PC-3 (cell line): ENCODE measurements around the gene SLC16A11. TPM values are rescaled to one million over a fixed set of nuclear protein-coding genes. Genes with fewer than 3 reads are reported as not detected.

Experiments
- ATAC-seq: fragments of 200-7000 bp; cut with Tn5 transposase; 2 replicates; pipeline ENCODE4 v1.9.1; 2020; ENCODE audit warnings: mild to moderate bottlenecking, moderate library complexity
- BruUV-seq: library from RNA; stranded (reverse); fragments of 400-500 nt; replicated peaks from 2 replicates; lab custom pipeline; 2021; lab: Mats Ljungman, UMichigan
- CTCF ChIA-PET: fragments of 300-600 bp; sonication (Branson Sonifier 250); formaldehyde crosslinking; loops from one replicate; lab custom pipeline; 2022; ENCODE audit warnings: antibody characterized with exemption; lab: Charles Lee
- POLR2A ChIA-PET: fragments of 300-600 bp; sonication (Branson Sonifier 250); formaldehyde crosslinking; loops from one replicate; lab custom pipeline; 2022; ENCODE audit warnings: antibody characterized with exemption; ENCODE audit not compliant: unreplicated experiment; lab: Charles Lee
- DNase-seq: peaks from one replicate; pipeline ENCODE4 v3.0.0-alpha.2; 2015
- H2AFZ ChIP-seq: fragments of 300-600 bp; sonication (generic); 2 replicates; pipeline ENCODE4 v1.6.0; 2016; ENCODE audit warnings: antibody characterized with exemption, low read length
- H3F3A ChIP-seq: fragments of 300-600 bp; sonication (generic); one replicate; pipeline ENCODE4 v1.6.0; 2017; ENCODE audit warnings: antibody characterized with exemption, low read length, control low read depth, mild to moderate bottlenecking; ENCODE audit not compliant: unreplicated experiment
- H3K27ac ChIP-seq: fragments of 300-600 bp; sonication (generic); 2 replicates; pipeline ENCODE4 v1.5.1; 2016; ENCODE audit warnings: mild to moderate bottlenecking, low read length
- H3K27me3 ChIP-seq: fragments of 300-600 bp; sonication (generic); 2 replicates; pipeline ENCODE4 v1.6.1; 2016; ENCODE audit warnings: low read length, mixed read lengths
- H3K36me3 ChIP-seq: fragments of 300-600 bp; sonication (generic); 2 replicates; pipeline ENCODE4 v1.6.1; 2016; ENCODE audit warnings: low read depth, mixed run types, low read length, mixed read lengths
- H3K4me1 ChIP-seq: fragments of 300-600 bp; sonication (generic); 2 replicates; pipeline ENCODE4 v1.5.1; 2016; ENCODE audit warnings: low read length; ENCODE audit not compliant: insufficient read depth
- H3K4me2 ChIP-seq: fragments of 300-600 bp; sonication (generic); 2 replicates; pipeline ENCODE4 v1.6.0; 2016; ENCODE audit warnings: low read length
- H3K4me3 ChIP-seq: fragments of 300-600 bp; sonication (generic); 2 replicates; pipeline ENCODE4 v1.5.1; 2016; ENCODE audit warnings: mild to moderate bottlenecking, low read length, mixed read lengths
- H3K79me2 ChIP-seq: fragments of 300-600 bp; sonication (generic); 2 replicates; pipeline ENCODE4 v1.6.1; 2017; ENCODE audit warnings: low read length, mixed read lengths
- H3K9ac ChIP-seq: fragments of 300-600 bp; sonication (generic); 2 replicates; pipeline ENCODE4 v1.6.0; 2016; ENCODE audit warnings: mild to moderate bottlenecking, low read length
- H3K9me2 ChIP-seq: fragments of 300-600 bp; sonication (generic); replicated peaks from 2 replicates; pipeline ENCODE4 v1.6.1; 2016; ENCODE audit warnings: mixed run types, low read length, mixed read lengths
- H3K9me3 ChIP-seq: fragments of 300-600 bp; sonication (generic); 2 replicates; pipeline ENCODE4 v1.6.1; 2016; ENCODE audit warnings: low read length, mixed read lengths
- H4K20me1 ChIP-seq: fragments of 300-600 bp; sonication (generic); 2 replicates; pipeline ENCODE4 v1.6.1; 2016; ENCODE audit warnings: low read length, mixed read lengths
- EZH2 ChIP-seq: fragments of 300-600 bp; sonication (generic); IDR thresholded peaks from one replicate; pipeline ENCODE4 v1.6.1; 2017; ENCODE audit warnings: antibody characterized with exemption, mild to moderate bottlenecking, low read length; ENCODE audit not compliant: unreplicated experiment
- EZH2phosphoT487 ChIP-seq: fragments of 300-600 bp; sonication (generic); IDR thresholded peaks from 2 replicates; pipeline ENCODE4 v1.6.1; 2018; ENCODE audit warnings: mild to moderate bottlenecking, antibody characterized with exemption, low read length, borderline replicate concordance
- intact Hi-C: fragments of 100-400 bp; cut with micrococcal nuclease; formaldehyde crosslinking; loops from 2 replicates; pipeline ENCODE4 v1.9.0; 2023
- total RNA-seq: library from RNA; depleted of rRNA; stranded (reverse); fragments of >200 nt; gene quantifications from 2 replicates; pipeline ENCODE4 v1.2.3, GENCODE V29; 2014
- TF ChIP-seq, protein P1 (sequence below): fragments of 300-600 bp; sonication (generic); conservative IDR thresholded peaks from 2 replicates; pipeline ENCODE4 v1.5.1; 2017; ENCODE audit warnings: antibody characterized with exemption, low read depth, mild to moderate bottlenecking, low read length

SLC16A11 gene
- total RNA-seq, 1 experiment from 2014 or later = not detected

DNA sequence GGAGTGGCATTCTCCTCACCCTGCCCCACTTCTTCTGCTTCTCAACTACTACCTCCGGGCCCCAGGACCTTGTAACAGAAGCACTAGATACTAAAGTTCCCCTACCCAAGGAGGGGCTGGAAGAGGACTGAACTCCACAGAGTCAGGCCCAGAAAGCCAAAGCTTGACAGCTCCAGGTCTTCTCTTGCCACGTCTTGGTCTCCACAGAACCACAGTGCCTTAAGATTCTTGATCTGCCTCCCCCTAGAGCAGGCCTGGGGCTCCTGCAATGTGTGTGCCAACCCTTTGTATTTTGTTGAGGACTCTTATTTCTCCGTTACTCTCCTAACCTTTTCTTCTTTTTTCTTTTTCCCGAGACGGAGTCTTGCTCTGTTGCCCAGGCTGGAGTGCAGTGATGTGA, 4.1 kb downstream of the SLC16A11 start:
- Histone ChIP-seq H3K9me3 (no peaks in the 10 kb centered on the region), H3K4me3 (no peak overlapping the region), H3K9me2 (no peaks in the 10 kb centered on the region), H3K4me2 (no peak overlapping the region), H3K27ac (no peak overlapping the region), H3K27me3 (no peaks in the 10 kb centered on the region), H2AFZ (no peak overlapping the region), H3F3A (no peaks in the 10 kb centered on the region), H3K9ac (no peak overlapping the region), H3K4me1 (peaks cover 16% of the 10 kb centered on the region), H3K36me3 (no peaks in the 10 kb centered on the region), H3K79me2 (peaks cover 10% of the 10 kb centered on the region; the same call in 1 of the 2 replicates), H4K20me1 (no peaks in the 10 kb centered on the region)
- ATAC-seq (no peak), DNase-seq (no peak)
- CTCF ChIA-PET = interaction anchor here (0.6 kb wide), 1 partner anchor 9 kb away, joined by 4 read pairs; no protein-coding TSS in a partner anchor
- TF ChIP-seq, protein P1, sequence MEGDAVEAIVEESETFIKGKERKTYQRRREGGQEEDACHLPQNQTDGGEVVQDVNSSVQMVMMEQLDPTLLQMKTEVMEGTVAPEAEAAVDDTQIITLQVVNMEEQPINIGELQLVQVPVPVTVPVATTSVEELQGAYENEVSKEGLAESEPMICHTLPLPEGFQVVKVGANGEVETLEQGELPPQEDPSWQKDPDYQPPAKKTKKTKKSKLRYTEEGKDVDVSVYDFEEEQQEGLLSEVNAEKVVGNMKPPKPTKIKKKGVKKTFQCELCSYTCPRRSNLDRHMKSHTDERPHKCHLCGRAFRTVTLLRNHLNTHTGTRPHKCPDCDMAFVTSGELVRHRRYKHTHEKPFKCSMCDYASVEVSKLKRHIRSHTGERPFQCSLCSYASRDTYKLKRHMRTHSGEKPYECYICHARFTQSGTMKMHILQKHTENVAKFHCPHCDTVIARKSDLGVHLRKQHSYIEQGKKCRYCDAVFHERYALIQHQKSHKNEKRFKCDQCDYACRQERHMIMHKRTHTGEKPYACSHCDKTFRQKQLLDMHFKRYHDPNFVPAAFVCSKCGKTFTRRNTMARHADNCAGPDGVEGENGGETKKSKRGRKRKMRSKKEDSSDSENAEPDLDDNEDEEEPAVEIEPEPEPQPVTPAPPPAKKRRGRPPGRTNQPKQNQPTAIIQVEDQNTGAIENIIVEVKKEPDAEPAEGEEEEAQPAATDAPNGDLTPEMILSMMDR = no peak
- TF ChIP-seq EZH2phosphoT487 (no peak), EZH2 (no peak)
- no TSS peak for BruUV-seq
- intact Hi-C loops = no loop called here
- POLR2A ChIA-PET = no interaction called here

DNA sequence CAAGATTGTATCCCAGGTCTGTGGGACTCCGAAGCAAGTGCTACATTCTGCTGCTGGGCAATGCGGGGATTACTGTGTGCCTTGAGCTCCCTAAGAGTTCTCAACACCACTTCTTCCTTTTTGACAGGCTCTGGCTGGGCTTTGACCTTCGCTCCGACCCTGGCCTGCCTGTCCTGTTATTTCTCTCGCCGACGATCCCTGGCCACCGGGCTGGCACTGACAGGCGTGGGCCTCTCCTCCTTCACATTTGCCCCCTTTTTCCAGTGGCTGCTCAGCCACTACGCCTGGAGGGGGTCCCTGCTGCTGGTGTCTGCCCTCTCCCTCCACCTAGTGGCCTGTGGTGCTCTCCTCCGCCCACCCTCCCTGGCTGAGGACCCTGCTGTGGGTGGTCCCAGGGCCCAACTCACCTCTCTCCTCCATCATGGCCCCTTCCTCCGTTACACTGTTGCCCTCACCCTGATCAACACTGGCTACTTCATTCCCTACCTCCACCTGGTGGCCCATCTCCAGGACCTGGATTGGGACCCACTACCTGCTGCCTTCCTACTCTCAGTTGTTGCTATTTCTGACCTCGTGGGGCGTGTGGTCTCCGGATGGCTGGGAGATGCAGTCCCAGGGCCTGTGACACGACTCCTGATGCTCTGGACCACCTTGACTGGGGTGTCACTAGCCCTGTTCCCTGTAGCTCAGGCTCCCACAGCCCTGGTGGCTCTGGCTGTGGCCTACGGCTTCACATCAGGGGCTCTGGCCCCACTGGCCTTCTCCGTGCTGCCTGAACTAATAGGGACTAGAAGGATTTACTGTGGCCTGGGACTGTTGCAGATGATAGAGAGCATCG, 5.6 kb downstream of the SLC16A11 start:
- ATAC-seq = no peak
- H3K4me3 ChIP-seq = no peak overlapping the region
- peaks cover 10% of the 10 kb centered on the region; the same call in 1 of the 2 replicates for H3K79me2 ChIP-seq
- no peak overlapping the region for H3K27ac ChIP-seq
- ChIA-PET CTCF (no interaction called here), POLR2A (no interaction called here)
- H3K36me3 ChIP-seq = no peaks in the 10 kb centered on the region
- peaks cover 15% of the 10 kb centered on the region for H3K4me1 ChIP-seq
- no peaks in the 10 kb centered on the region for H3F3A ChIP-seq
- no peak overlapping the region for H2AFZ ChIP-seq
- no peaks in the 10 kb centered on the region for H3K9me3 ChIP-seq
- H4K20me1 ChIP-seq = no peaks in the 10 kb centered on the region
- no peak for DNase-seq
- no peak overlapping the region for H3K9ac ChIP-seq
- no TSS peak for BruUV-seq
- H3K9me2 ChIP-seq = no peaks in the 10 kb centered on the region
- intact Hi-C loops = no loop called here
- no peaks in the 10 kb centered on the region for H3K27me3 ChIP-seq
- H3K4me2 ChIP-seq = no peak overlapping the region
- no peak for TF ChIP-seq EZH2
- TF ChIP-seq EZH2phosphoT487 = no peak
- TF ChIP-seq, protein P1 = no peak
